ENCODE data around the gene HPGDS.
"Not testable (repeated sequence)": the region's sequence is repeated elsewhere in the genome, so short reads cannot be mapped to it uniquely, and the experiment has no call there.

The HPGDS gene

DNA sequence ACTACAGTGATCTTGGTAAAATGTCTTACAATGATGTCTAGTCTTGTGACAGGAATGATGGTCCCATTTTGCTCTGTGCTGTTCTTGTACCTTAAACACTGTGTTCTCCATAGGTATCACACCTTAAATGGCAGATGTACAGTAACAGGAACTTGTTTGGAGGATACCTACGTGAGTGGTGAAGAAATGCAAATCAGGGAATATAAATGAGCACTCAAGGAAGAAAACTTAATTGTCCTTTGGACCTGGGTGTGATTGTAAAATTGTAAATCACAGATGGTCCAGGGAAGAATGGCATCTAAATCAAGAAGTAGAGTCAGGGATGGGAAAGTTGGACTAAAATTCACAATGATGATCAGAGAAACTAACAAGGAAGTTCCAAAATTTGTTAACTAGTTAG, 12.7 kb downstream of the HPGDS start:
- DNase-seq = no peak
- TF ChIP-seq POLR2A (IDR thresholded peaks at IDR 0.05; ENCODE audit: low read length) = no peak
- TF ChIP-seq GATA1 (IDR thresholded peaks at IDR 0.05; ENCODE audit: low read depth, low read length) = no peak

DNA sequence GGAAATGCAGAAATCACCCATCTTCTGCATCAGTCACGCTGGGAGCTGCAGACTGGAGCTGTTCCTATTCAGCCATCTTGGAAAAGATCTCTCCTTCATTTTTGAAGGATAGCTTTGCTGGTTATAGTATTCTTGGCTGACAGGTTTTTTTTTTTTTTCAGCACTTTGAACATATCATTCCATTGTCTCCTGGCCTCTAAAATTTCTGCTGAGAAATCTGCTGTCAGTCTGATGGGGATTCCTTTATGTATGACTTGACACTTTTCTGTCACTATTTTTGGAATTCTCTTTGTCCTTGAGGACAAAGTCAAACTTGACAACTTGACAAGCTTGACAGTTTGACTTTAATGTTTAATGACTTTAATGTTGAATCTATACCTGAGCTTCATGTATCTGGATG, 16.8 kb downstream of the HPGDS start:
- peak in 1 of 2 experiments; percentile 23 for DNase-seq
- no peak for TF ChIP-seq GATA1 (IDR thresholded peaks at IDR 0.05; ENCODE audit: low read depth, low read length)
- no peak for TF ChIP-seq POLR2A (IDR thresholded peaks at IDR 0.05; ENCODE audit: low read length)

- DNase-seq = not testable (repeated sequence)
Measured at GRCh38 chr4:94319927-94320326, 22.7 kb downstream of the HPGDS start.

- peak in 1 of 2 experiments; percentile 42 for DNase-seq
- TF ChIP-seq GATA1 (IDR thresholded peaks at IDR 0.05; ENCODE audit: low read depth, low read length) (no peak), POLR2A (IDR thresholded peaks at IDR 0.05; ENCODE audit: low read length) (no peak)
Measured at GRCh38 chr4:94307231-94307871, 35.3 kb downstream of the HPGDS start.

GRCh38 chr4:94306713-94307112, 35.9 kb downstream of the HPGDS start:
- no peak for DNase-seq
- no peak for TF ChIP-seq GATA1 (IDR thresholded peaks at IDR 0.05; ENCODE audit: low read depth, low read length)
- TF ChIP-seq POLR2A (IDR thresholded peaks at IDR 0.05; ENCODE audit: low read length) = no peak

DNA sequence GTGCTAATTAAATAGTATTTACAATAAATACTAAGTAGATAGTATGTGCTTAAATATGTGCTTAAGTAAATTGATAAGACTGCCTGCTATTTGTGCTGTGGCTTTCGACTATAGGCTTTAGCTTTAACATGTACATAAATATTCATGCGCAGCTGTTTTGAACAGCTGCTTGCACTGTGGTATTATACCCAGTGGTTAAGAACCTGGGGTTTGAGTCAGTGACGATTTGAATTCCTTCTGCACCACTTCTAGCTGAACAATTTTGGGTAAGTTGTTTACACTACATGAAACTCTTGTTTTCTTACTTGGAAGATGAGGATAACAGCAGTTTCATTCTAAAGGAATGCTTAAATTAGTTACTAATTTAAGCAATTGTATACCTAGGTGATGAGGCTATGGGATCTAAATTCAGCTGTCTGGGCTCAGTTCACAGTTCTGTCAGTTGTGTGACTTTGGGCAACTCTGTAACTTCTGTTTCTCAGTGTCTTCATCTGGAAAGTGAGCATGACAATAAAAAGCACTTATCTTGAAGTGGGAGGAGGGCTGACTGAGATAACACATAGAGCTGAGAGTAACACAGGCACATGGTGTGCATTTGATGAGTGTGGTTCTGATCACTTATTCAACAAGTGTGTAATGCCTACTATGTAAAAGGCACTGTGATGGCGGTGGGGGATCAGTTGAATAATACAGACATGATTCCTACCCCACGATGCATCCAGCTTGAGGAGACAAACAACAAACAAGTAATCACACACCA, 37.0 kb downstream of the HPGDS start:
- TF ChIP-seq GATA1 (IDR thresholded peaks at IDR 0.05; ENCODE audit: low read depth, low read length) = no peak
- TF ChIP-seq POLR2A (IDR thresholded peaks at IDR 0.05; ENCODE audit: low read length) = no peak
- peak; percentile 17 to 45 for DNase-seq

DNA sequence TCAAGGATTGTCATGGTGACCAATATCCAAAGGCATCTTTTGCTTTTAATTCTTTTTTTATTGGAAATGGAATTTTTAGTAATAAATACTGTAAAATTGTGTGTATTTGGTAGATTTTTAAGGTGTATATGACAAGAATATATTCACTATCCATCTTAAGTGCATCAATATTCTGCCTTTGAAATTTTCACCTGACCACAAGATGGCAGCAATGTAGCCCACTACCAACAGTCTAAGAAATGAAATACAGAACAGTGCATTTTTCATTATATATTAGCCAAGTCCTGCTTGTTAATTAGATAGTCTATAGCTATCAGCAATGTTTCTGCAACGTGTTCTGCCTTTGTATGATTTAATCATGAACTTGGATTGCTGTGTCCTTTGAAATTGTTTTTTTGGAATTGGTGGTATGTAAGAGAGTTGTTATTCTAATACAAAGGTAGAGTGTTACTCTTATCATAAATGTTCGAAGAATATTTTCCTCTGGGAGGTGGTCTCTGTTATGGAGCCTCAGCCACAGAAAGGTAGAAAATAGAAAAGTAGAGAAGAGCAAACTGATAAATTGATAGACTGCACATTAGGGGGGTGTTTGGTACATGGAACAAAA, 38.2 kb downstream of the HPGDS start:
- no peak for TF ChIP-seq POLR2A (IDR thresholded peaks at IDR 0.05; ENCODE audit: low read length)
- TF ChIP-seq GATA1 (IDR thresholded peaks at IDR 0.05; ENCODE audit: low read depth, low read length) = no peak
- DNase-seq = peak; percentile 48 to 60

GRCh38 chr4:94302191-94302590, 40.4 kb downstream of the HPGDS start:
- no peak for DNase-seq
- no peak for TF ChIP-seq GATA1 (IDR thresholded peaks at IDR 0.05; ENCODE audit: low read depth, low read length)
- TF ChIP-seq POLR2A (IDR thresholded peaks at IDR 0.05; ENCODE audit: low read length) = no peak

DNA sequence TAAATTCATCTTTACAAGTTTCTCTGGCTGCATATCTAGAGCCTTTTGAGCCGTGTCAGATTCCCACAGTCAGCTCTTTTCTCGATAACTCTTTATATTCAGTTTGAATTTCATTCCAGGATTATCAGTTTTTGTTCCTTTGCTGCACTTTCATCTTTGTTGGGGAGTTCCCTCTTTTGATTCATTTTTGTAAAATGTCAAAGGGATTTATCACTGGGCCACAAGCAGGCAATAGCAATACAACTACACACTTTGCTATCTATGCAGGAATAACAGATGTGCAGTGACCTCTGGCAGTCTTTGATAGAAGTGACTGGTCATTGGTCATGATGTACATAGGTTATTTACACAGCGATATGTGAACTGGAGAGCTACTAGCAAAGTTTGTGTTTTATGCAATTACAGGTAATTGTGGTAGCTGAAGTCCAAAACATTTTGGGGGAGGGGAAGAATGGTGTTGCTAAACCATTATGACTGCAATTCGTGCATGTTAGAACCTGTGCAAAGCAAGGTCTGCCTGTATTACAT, 43.8 kb downstream of the HPGDS start:
- TF ChIP-seq GATA1 (IDR thresholded peaks at IDR 0.05; ENCODE audit: low read depth, low read length) (no peak), POLR2A (IDR thresholded peaks at IDR 0.05; ENCODE audit: low read length) (no peak)
- DNase-seq = peak in 1 of 2 experiments; percentile 12

GRCh38 chr4:94295473-94295872, 47.2 kb downstream of the HPGDS start:
- peak in 1 of 2 experiments; percentile 2 for DNase-seq

GRCh38 chr4:94293981-94294380, 48.7 kb downstream of the HPGDS start:
- peak in 1 of 2 experiments; percentile 6 for DNase-seq

- DNase-seq = no peak
- TF ChIP-seq POLR2A (IDR thresholded peaks at IDR 0.05; ENCODE audit: low read length) (no peak), GATA1 (IDR thresholded peaks at IDR 0.05; ENCODE audit: low read depth, low read length) (no peak)
Measured at GRCh38 chr4:94290245-94290644, 52.4 kb downstream of the HPGDS start.

DNA sequence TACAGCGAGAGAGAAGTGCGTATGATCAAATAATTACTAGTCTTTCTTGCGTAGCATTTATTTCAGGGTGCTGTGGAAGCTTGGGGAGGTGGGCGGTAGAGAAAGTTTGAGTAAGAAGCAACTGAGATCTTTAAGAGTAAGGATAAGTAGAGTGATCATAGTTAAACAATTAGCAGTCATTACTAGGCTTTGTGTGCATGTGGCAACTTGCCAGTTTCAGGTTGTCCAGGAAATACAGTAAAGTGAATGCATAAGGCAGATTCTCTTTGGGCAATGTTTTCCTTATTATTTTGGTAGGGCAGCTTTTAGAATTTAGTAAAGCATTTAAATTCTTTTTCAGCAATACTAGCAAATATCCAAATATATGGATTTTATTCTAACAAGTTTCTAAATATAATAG, 57.0 kb downstream of the HPGDS start:
- TF ChIP-seq GATA1 (IDR thresholded peaks at IDR 0.05; ENCODE audit: low read depth, low read length) (no peak), POLR2A (IDR thresholded peaks at IDR 0.05; ENCODE audit: low read length) (no peak)

DNA sequence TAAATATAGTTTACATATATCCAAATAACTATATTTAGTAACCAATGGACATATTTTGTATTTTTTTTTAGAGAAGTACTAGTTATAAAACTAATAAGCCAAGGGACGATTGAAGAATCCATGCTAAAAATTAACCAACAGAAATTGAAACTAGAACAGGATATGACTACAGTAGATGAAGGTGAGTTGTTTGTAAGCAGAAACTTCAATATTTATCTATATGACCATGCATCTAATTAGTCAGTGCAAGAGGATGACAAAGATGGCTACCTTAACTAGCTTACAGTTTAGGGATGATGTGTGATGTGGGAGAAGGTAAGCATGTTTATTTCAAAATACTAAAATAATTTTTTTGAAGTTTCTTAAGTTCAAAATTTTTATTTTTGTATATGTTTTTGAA, 57.7 kb downstream of the HPGDS start:
- no peak for DNase-seq
- TF ChIP-seq POLR2A (IDR thresholded peaks at IDR 0.05; ENCODE audit: low read length) (no peak), GATA1 (IDR thresholded peaks at IDR 0.05; ENCODE audit: low read depth, low read length) (no peak)

More for the DNA sequence above, 57.0 kb downstream of the HPGDS start:
- DNase-seq = no peak

- no peak for TF ChIP-seq POLR2A (IDR thresholded peaks at IDR 0.05; ENCODE audit: low read length)
- DNase-seq = peak; percentile 49 to 79
Measured at GRCh38 chr4:94278781-94279180, 63.9 kb downstream of the HPGDS start.

Data from erythroblast (primary cell).